ENCODE data around the gene TARP.
"Not testable (repeated sequence)": the region's sequence is repeated elsewhere in the genome, so short reads cannot be mapped to it uniquely, and the experiment has no call there.

TARP gene

GRCh38 chr7:38274927-38275620 lies 1.6 kb upstream of the TARP start:
- Histone ChIP-seq H3K4me3 (no peak overlapping the region), H3K27me3 (ENCODE audit: low read depth) (no peaks in the 10 kb centered on the region), H3K9me3 (replicated peaks) (no peaks in the 10 kb centered on the region), H3K36me3 (no peaks in the 10 kb centered on the region), H3K27ac (replicated peaks) (no peak overlapping the region), H3K4me1 (no peaks in the 10 kb centered on the region)
- intact Hi-C loops (cut with micrococcal nuclease): no loop called here
- DNase-seq: no peak
- TF ChIP-seq, protein P1, sequence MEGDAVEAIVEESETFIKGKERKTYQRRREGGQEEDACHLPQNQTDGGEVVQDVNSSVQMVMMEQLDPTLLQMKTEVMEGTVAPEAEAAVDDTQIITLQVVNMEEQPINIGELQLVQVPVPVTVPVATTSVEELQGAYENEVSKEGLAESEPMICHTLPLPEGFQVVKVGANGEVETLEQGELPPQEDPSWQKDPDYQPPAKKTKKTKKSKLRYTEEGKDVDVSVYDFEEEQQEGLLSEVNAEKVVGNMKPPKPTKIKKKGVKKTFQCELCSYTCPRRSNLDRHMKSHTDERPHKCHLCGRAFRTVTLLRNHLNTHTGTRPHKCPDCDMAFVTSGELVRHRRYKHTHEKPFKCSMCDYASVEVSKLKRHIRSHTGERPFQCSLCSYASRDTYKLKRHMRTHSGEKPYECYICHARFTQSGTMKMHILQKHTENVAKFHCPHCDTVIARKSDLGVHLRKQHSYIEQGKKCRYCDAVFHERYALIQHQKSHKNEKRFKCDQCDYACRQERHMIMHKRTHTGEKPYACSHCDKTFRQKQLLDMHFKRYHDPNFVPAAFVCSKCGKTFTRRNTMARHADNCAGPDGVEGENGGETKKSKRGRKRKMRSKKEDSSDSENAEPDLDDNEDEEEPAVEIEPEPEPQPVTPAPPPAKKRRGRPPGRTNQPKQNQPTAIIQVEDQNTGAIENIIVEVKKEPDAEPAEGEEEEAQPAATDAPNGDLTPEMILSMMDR (IDR thresholded peaks at IDR 0.05; ENCODE audit: borderline replicate concordance): no peak

DNA sequence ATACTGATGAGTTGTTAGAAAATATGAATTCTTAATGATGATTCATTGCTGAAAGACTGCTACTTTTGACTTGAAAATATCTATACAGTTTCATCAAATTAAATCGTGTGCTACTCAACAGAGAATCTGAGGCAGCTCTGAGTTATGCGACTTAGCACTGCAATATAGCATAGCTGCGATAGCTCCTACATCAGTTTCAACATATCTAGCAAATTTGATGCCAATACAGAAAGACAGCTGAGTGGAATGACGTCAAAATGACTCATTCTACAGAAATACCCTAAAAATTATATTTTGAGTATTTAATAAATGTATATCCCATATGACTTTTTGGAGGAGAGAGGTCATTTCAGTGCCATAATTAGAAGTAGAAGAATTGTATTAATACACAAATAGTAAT lies 1.1 kb upstream of the TARP start:
- no peaks in the 10 kb centered on the region for H3K9me3 ChIP-seq (replicated peaks)
- no peaks in the 10 kb centered on the region for H3K36me3 ChIP-seq
- intact Hi-C loops (cut with micrococcal nuclease): no loop called here
- H3K27ac ChIP-seq (replicated peaks): no peak overlapping the region
- no peaks in the 10 kb centered on the region for H3K27me3 ChIP-seq (ENCODE audit: low read depth)
- no peak overlapping the region for H3K4me3 ChIP-seq
- TF ChIP-seq, protein P1 (IDR thresholded peaks at IDR 0.05; ENCODE audit: borderline replicate concordance): no peak
- H3K4me1 ChIP-seq: no peaks in the 10 kb centered on the region
- DNase-seq: no peak

DNA sequence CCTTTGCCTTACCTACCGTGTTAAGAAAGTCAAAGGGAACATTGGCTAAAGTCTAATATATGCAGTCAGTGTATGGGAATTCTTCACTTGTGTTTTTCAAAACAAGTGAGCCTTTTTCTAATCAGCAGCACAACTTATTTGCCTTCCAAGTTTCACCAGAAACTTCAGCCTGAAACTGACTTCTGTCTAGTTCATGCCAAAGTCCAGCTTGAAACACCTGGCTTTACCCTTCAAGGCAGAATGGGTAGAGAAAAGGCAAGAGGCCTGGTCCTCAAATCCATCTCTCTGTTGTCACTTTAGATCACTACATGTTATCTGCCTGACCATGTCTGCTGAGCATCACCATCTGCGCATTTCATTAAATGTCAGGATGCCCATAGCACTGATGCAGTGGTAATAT lies 3.0 kb downstream of the TARP start:
- H3K27me3 ChIP-seq (ENCODE audit: low read depth); H3K27ac ChIP-seq (replicated peaks); H3K9me3 ChIP-seq (replicated peaks); H3K4me1 ChIP-seq; H3K4me3 ChIP-seq; H3K36me3 ChIP-seq; DNase-seq; intact Hi-C loops (cut with micrococcal nuclease): not testable (repeated sequence)

GRCh38 chr7:38269704-38270346 lies 3.6 kb downstream of the TARP start:
- H3K4me1 ChIP-seq; H3K36me3 ChIP-seq; H3K9me3 ChIP-seq (replicated peaks); H3K4me3 ChIP-seq; DNase-seq; H3K27ac ChIP-seq (replicated peaks); intact Hi-C loops (cut with micrococcal nuclease); H3K27me3 ChIP-seq (ENCODE audit: low read depth): not testable (repeated sequence)

GRCh38 chr7:38265958-38266357 lies 7.5 kb downstream of the TARP start:
- H3K4me1 ChIP-seq; H3K9me3 ChIP-seq (replicated peaks); H3K36me3 ChIP-seq; intact Hi-C loops (cut with micrococcal nuclease); H3K27me3 ChIP-seq (ENCODE audit: low read depth); DNase-seq; H3K27ac ChIP-seq (replicated peaks); H3K4me3 ChIP-seq: not testable (repeated sequence)

GRCh38 chr7:38264602-38265001 lies 8.8 kb downstream of the TARP start:
- H3K4me1 ChIP-seq; H3K36me3 ChIP-seq; intact Hi-C loops (cut with micrococcal nuclease); DNase-seq; H3K27ac ChIP-seq (replicated peaks); H3K9me3 ChIP-seq (replicated peaks); H3K4me3 ChIP-seq; H3K27me3 ChIP-seq (ENCODE audit: low read depth): not testable (repeated sequence)

DNA sequence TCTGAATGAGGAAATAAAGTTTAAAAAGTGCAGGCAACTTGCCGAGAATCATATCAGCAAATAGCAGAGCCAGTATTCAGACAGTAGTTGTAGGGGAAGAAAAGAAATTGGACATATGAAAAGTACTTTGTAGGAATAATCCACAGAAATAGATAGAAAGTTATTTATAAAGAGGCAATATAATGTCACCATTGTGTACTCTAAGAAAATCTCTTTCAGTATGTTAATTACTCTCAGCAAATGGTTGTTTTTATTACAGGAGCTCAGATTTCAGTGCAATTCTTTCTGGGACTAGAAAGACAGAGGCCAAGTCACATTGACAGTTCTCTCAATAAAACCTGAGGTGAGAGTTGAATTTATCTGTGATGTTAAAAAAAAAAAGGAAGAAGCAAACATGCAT lies 10.2 kb downstream of the TARP start:
- not testable (repeated sequence) for H3K27me3 ChIP-seq (ENCODE audit: low read depth)

DNA sequence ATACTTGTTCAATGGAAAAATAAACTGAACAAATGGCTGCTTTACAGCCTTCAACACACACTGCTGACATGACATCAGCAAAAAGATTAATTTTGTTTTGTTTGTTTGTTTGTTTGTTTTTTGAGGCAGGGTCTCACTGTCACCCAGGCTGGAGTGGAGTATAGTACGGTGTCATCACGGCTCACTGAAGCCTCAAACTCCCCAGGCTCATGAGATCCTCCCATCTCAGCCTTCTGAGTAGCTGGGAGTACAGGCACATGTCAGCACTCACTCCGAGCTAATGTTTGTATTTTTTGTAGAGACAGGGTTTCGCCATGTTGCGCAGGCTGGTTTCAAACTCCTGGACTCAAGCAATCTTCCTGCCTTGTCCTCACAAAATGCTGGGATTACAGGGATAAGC lies 10.9 kb downstream of the TARP start:
- no peak overlapping the region for H3K4me3 ChIP-seq
- no peaks in the 10 kb centered on the region for H3K27me3 ChIP-seq (ENCODE audit: low read depth)
- intact Hi-C loops (cut with micrococcal nuclease): no loop called here
- H3K27ac ChIP-seq (replicated peaks): no peak overlapping the region
- TF ChIP-seq, protein P1 (IDR thresholded peaks at IDR 0.05; ENCODE audit: borderline replicate concordance): no peak
- H3K9me3 ChIP-seq (replicated peaks): no peaks in the 10 kb centered on the region
- no peaks in the 10 kb centered on the region for H3K36me3 ChIP-seq
- no peak for DNase-seq
- no peaks in the 10 kb centered on the region for H3K4me1 ChIP-seq

More for the DNA sequence above, 10.2 kb downstream of the TARP start:
- H3K27ac ChIP-seq (replicated peaks); H3K9me3 ChIP-seq (replicated peaks); H3K4me3 ChIP-seq; H3K36me3 ChIP-seq; intact Hi-C loops (cut with micrococcal nuclease); DNase-seq; H3K4me1 ChIP-seq: not testable (repeated sequence)

DNA sequence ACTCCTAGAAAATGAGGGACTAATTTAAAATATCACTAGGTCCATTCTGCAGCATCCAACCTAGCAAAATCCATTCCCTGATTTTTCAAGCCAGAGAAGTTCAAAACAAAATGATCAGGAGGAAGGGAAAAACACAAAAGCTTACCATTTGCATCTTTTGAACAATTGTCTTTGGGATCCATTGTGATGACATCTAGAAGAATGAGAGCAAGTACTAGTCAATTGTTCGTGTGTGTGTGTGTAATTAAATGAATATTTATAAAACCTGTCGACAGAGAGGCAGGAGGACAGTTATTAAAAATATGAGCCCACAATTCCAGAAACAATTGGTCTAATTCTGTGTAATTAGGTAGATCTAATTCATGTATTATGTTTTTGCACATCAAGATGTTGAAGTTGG lies 11.4 kb downstream of the TARP start:
- H3K4me1 ChIP-seq; H3K27me3 ChIP-seq (ENCODE audit: low read depth); H3K4me3 ChIP-seq; H3K27ac ChIP-seq (replicated peaks); DNase-seq; H3K36me3 ChIP-seq; intact Hi-C loops (cut with micrococcal nuclease); H3K9me3 ChIP-seq (replicated peaks): not testable (repeated sequence)

DNA sequence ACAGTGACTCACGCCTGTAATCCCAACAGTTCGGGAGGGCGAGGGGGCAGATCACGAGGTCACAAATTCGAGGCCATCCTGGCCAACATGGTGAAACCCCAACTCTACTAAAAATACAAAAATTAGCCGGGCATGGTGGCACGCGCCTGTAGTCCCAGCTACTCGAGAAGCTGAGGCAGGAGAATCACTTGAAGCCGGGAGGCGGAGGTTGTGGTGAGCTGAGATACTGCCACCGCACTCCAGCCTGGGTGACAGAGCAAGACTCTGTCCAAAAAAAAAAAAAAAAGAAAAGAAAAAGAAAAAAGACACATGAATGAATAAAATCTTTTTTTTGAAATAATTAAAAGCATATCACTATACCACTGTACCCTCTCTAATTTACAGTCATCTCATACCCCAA lies 11.8 kb downstream of the TARP start:
- H3K27ac ChIP-seq (replicated peaks); H3K27me3 ChIP-seq (ENCODE audit: low read depth); intact Hi-C loops (cut with micrococcal nuclease); H3K9me3 ChIP-seq (replicated peaks); H3K4me3 ChIP-seq; DNase-seq; H3K36me3 ChIP-seq; H3K4me1 ChIP-seq: not testable (repeated sequence)

GRCh38 chr7:38259157-38259556 lies 14.3 kb downstream of the TARP start:
- intact Hi-C loops (cut with micrococcal nuclease); H3K4me3 ChIP-seq; DNase-seq; H3K4me1 ChIP-seq; H3K27me3 ChIP-seq (ENCODE audit: low read depth); H3K36me3 ChIP-seq; H3K27ac ChIP-seq (replicated peaks); H3K9me3 ChIP-seq (replicated peaks): not testable (repeated sequence)

Data from left ventricle myocardium inferior (tissue), 1 donor.